SK-N-MC (cell line): ENCODE measurements around the gene RASA4B.
"Not testable (repeated sequence)": the region's sequence is repeated elsewhere in the genome, so short reads cannot be mapped to it uniquely, and the experiment has no call there.

Experiments
- EZH2 ChIP-seq: fragments of 200-600 bp; sonication (generic); IDR thresholded peaks from one replicate; pipeline ENCODE4 v1.6.1; 2017; ENCODE audit warnings: antibody characterized with exemption
- FOXP2 ChIP-seq: optimal IDR thresholded peaks from 2 replicates; pipeline ENCODE3; 2011; ENCODE audit warnings: mild to moderate bottlenecking, moderate library complexity; ENCODE audit not compliant: insufficient read depth; ENCODE audit errors: extremely low read length, control extremely low read depth
- POLR2AphosphoS5 ChIP-seq: IDR thresholded peaks from 2 replicates; pipeline ENCODE4 v1.6.1; 2012; ENCODE audit warnings: mild to moderate bottlenecking, low read depth, low read length, borderline replicate concordance

- not testable (repeated sequence) for TF ChIP-seq POLR2AphosphoS5, EZH2, FOXP2
Measured at GRCh38 chr7:102550808-102551422, 33.3 kb upstream of the RASA4B start, which contains the start of gene SPDYE2.
